GM18867 (cell line): Measurements from ENCODE around the gene ATP6V1A.

Experiments
- ATAC-seq: cut with Tn5 transposase; IDR thresholded peaks from one replicate; pipeline ENCODE4 v1.9.1; 2021; ENCODE audit warnings: mild to moderate bottlenecking, moderate library complexity; ENCODE audit not compliant: unreplicated experiment

The ATP6V1A gene

GRCh38 chr3:113745756-113746547 is 883 bp upstream of the ATP6V1A start, which contains the start of gene NAA50:
Gene NAA50 (minus strand): TSS chr3:113746249. CDS start chr3:113745949, 300 bp downstream.
- peak; percentile 53 for ATAC-seq

GRCh38 chr3:113747283-113748046 is 630 bp downstream of the ATP6V1A start:
- no peak for ATAC-seq

GRCh38 chr3:113751141-113751540 is 4.3 kb downstream of the ATP6V1A start:
- no peak for ATAC-seq

GRCh38 chr3:113753376-113753985 is 6.6 kb downstream of the ATP6V1A start:
- ATAC-seq: no peak

- peak; percentile 56 for ATAC-seq
Measured at GRCh38 chr3:113754494-113755159, 7.8 kb downstream of the ATP6V1A start.

GRCh38 chr3:113758389-113759024 is 11.7 kb downstream of the ATP6V1A start:
- ATAC-seq: no peak

- ATAC-seq: no peak
Measured at GRCh38 chr3:113764698-113765097, 17.9 kb downstream of the ATP6V1A start.

GRCh38 chr3:113769551-113769950 is 22.7 kb downstream of the ATP6V1A start:
- no peak for ATAC-seq

- ATAC-seq: no peak
Measured at GRCh38 chr3:113771993-113772392, 25.2 kb downstream of the ATP6V1A start.

GRCh38 chr3:113773381-113773780 is 26.5 kb downstream of the ATP6V1A start:
- no peak for ATAC-seq

GRCh38 chr3:113775516-113775915 is 28.7 kb downstream of the ATP6V1A start:
- no peak for ATAC-seq

GRCh38 chr3:113776564-113776963 is 29.7 kb downstream of the ATP6V1A start:
- no peak for ATAC-seq

- peak; percentile 44 for ATAC-seq
Measured at GRCh38 chr3:113783463-113783862, 36.6 kb downstream of the ATP6V1A start.

GRCh38 chr3:113783980-113784379 is 37.1 kb downstream of the ATP6V1A start:
- ATAC-seq: no peak

GRCh38 chr3:113791381-113791780 is 44.5 kb downstream of the ATP6V1A start:
- no peak for ATAC-seq

GRCh38 chr3:113794526-113794925 is 47.7 kb downstream of the ATP6V1A start:
- no peak for ATAC-seq

- ATAC-seq: no peak
Measured at GRCh38 chr3:113795693-113796092, 48.9 kb downstream of the ATP6V1A start.

GRCh38 chr3:113802795-113803455 is 56.1 kb downstream of the ATP6V1A start:
- peak; percentile 62 for ATAC-seq

- no peak for ATAC-seq
Measured at GRCh38 chr3:113804661-113805060, 57.8 kb downstream of the ATP6V1A start.

- no peak for ATAC-seq
Measured at GRCh38 chr3:113805249-113805648, 58.4 kb downstream of the ATP6V1A start.
